Heart left ventricle (tissue), 16 donors: Measurements from ENCODE around the gene TOR4A. TPM values are rescaled to one million over a fixed set of nuclear protein-coding genes. Genes with fewer than 3 reads are reported as not detected.
A peak's percentile ranks its signal among the peaks of the same experiment; 100 is the strongest.

Experiments
- ATAC-seq, 4 donors: fragments of 200-7000 bp; cut with Tn5 transposase; one replicate each; pipeline ENCODE4 v1.9.1; 2020 to 2022; ENCODE audit warnings: moderate library complexity in 4 of 4, mild to moderate bottlenecking in 3 of 4, moderate number of reproducible peaks in 1 of 4
- DNase-seq, 5 donors: peaks; one replicate each; pipeline ENCODE4 v3.0.0-alpha.2; 2020
- H3K27ac ChIP-seq, 12 donors: fragments of 200-600 bp; sonication (generic) in 4 of 12; one replicate each; pipeline versions ENCODE4 v1.5.0 to v1.8.0; 2016 to 2022; ENCODE audit warnings: mild to moderate bottlenecking in 2 of 12
- H3K27me3 ChIP-seq, 9 donors: fragments of 200-600 bp; sonication (generic) in 2 of 9; one replicate each; pipeline versions ENCODE4 v1.5.1 to v1.8.0; 2016 to 2022; ENCODE audit warnings: mild to moderate bottlenecking in 3 of 9
- H3K36me3 ChIP-seq, 9 donors: fragments of 200-600 bp; sonication (generic) in 2 of 9; one replicate each; pipeline versions ENCODE4 v1.5.0 to v1.8.0; 2018 to 2022; ENCODE audit warnings: mild to moderate bottlenecking in 2 of 9
- H3K4me1 ChIP-seq, 12 donors: fragments of 200-600 bp; sonication (generic) in 4 of 12; one replicate each; pipeline versions ENCODE4 v1.5.0 to v1.8.0; 2016 to 2022; ENCODE audit warnings: mild to moderate bottlenecking in 3 of 12
- H3K4me3 ChIP-seq, 12 donors: fragments of 200-600 bp; sonication (generic) in 4 of 12; one replicate each; pipeline versions ENCODE4 v1.5.0 to v1.8.0; 2017 to 2022; ENCODE audit warnings: mild to moderate bottlenecking in 9 of 12, moderate library complexity in 4 of 12
- H3K9me3 ChIP-seq, 12 donors: fragments of 200-600 bp; sonication (generic) in 4 of 12; one replicate each; pipeline versions ENCODE4 v1.5.0 to v1.8.0; 2016 to 2022; ENCODE audit warnings: mild to moderate bottlenecking in 1 of 12
- POLR2A ChIP-seq, 2 donors: fragments of 450-650 bp; IDR thresholded peaks; one replicate each; pipeline ENCODE4 v1.6.1; 2017; ENCODE audit warnings: antibody characterized with exemption in 2 of 2, mild to moderate bottlenecking in 2 of 2, moderate library complexity in 2 of 2
- WGBS, 4 donors: extraction: QIAGEN DNeasy Blood & Tissue Kit in 2 of 4; methylation state at CpG; one replicate each; pipeline versions ENCODE4 v1.1.5 to v1.1.7; 2013 to 2018; 5-methylcytosine and 5-hydroxymethylcytosine counted together
- intact Hi-C, 10 donors: fragments of 100-400 bp; cut with DNase I; formaldehyde crosslinking; loops; one replicate each; pipeline versions ENCODE4 v1.11.1 to v1.14.2; 2022
- polyA plus RNA-seq, 2 donors: library from polyadenylated mRNA; stranded (reverse); fragments of 200-250 nt; gene quantifications; one replicate each; pipeline ENCODE4 v1.2.3, GENCODE V29; 2013
- total RNA-seq, 9 donors: library from RNA; depleted of rRNA in 2 of 9; stranded (reverse); fragments of >200 nt in 2 of 9; fragmentation: NEBNext Ultra II Directional in 3 of 9; extraction: Animal tissue kit (Norgen Biotek cat#: 25700) in 3 of 9; gene quantifications; one replicate each; pipeline versions ENCODE4 v1.1.0 to v1.2.4, GENCODE V29; 2016 to 2023
- TF ChIP-seq, protein P1 (sequence below), 12 donors: fragments of 200-600 bp; sonication (generic) in 4 of 12; IDR thresholded peaks; one replicate each; pipeline versions ENCODE4 v1.5.0 to v1.8.0; 2018 to 2022; ENCODE audit warnings: antibody characterized with exemption in 12 of 12, mild to moderate bottlenecking in 5 of 12
- donor health status: ischemic (EF 13 %, LVEDD 7.1; RV severe dilation, severe dysfunction).
- donor health status: healthy with polysubstance abuse.
- donor health status: DM: no; HTN: yes; CAD: no.
- donor health status: DM: no; HTN: no; CAD: no.
- donor health status: ischemic (EF 25% LVEDD 6.9; RV normal size, moderate dysfunction).
- donor health status: ischemic (EF 25% LVEDD 5.7; RV mildly dilated, moderate dysfunction).
- donor health status: healthy.
- donor health status: DM: yes; HTN: yes; CAD: no.
- donor health status: ischemic (EF 35%, LVEDD 5.7; RV mildly dilated, moderate dysfunction).
- donor health status: nonischemic (EF 11% LVEDD 7.7; RV severe dilation, severe dysfunction).
- donor health status: DM: yes; HTN: yes; CAD: no.
- donor health status: PGD.
- donor health status: ischemic (EF 29% LVEDD 5.4; RV normal size, mild dysfunction).
- donor health status: nonischemic (EF 23%, LVEDD 6.1; RV moderate dilation, normal function).

TOR4A gene
- total and polyA plus RNA-seq, 11 donors: 6.6 to 46.4 (median 16.4) TPM

DNA sequence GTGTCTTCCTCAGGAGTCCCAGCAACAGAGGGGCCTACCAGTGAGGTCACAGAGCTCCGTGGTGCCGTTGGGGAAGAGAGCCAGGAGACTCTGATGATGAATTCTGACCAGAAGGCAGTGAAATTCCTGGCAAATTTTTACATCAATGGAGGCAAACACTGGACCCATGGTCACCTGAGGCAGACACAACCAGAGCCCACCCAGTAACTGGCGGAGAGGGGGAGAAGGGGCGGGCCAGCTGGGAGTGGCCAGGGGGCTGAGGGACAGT, 26.4 kb upstream of the TOR4A start, which contains the start of gene STPG3:
Gene STPG3 (plus strand): TSS at position 93 of the 268 bp plus-strand sequence. CDS start 1 bp downstream, at position 94.
- intact Hi-C loops: no loop called here
- TF ChIP-seq, protein P1, sequence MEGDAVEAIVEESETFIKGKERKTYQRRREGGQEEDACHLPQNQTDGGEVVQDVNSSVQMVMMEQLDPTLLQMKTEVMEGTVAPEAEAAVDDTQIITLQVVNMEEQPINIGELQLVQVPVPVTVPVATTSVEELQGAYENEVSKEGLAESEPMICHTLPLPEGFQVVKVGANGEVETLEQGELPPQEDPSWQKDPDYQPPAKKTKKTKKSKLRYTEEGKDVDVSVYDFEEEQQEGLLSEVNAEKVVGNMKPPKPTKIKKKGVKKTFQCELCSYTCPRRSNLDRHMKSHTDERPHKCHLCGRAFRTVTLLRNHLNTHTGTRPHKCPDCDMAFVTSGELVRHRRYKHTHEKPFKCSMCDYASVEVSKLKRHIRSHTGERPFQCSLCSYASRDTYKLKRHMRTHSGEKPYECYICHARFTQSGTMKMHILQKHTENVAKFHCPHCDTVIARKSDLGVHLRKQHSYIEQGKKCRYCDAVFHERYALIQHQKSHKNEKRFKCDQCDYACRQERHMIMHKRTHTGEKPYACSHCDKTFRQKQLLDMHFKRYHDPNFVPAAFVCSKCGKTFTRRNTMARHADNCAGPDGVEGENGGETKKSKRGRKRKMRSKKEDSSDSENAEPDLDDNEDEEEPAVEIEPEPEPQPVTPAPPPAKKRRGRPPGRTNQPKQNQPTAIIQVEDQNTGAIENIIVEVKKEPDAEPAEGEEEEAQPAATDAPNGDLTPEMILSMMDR (IDR thresholded peaks at IDR 0.05): no peak
- no peak for TF ChIP-seq POLR2A (IDR thresholded peaks at IDR 0.05)
- peaks cover 0 to under 1% (median 0%) of the 10 kb centered on the region in 9 donors for H3K36me3 ChIP-seq
- H3K27ac ChIP-seq: peak within 1 kb of the TSS in 9 of 12 donors; percentile 8 to 63 (median 46)
- DNase-seq (no peak), ATAC-seq (no peak)
- H3K4me3 ChIP-seq: no peak within 1 kb of the TSS
- WGBS, 4 donors: 60 to 83% (median 69%) methylated on average over 4 of the region's 4 CpGs
- H3K9me3 ChIP-seq: no peaks in the 10 kb centered on the region
- H3K27me3 ChIP-seq: no peaks in the 10 kb centered on the region
- H3K4me1 ChIP-seq: peaks cover under 1 to 37% (median 18%) of the 10 kb centered on the region in 12 donors

DNA sequence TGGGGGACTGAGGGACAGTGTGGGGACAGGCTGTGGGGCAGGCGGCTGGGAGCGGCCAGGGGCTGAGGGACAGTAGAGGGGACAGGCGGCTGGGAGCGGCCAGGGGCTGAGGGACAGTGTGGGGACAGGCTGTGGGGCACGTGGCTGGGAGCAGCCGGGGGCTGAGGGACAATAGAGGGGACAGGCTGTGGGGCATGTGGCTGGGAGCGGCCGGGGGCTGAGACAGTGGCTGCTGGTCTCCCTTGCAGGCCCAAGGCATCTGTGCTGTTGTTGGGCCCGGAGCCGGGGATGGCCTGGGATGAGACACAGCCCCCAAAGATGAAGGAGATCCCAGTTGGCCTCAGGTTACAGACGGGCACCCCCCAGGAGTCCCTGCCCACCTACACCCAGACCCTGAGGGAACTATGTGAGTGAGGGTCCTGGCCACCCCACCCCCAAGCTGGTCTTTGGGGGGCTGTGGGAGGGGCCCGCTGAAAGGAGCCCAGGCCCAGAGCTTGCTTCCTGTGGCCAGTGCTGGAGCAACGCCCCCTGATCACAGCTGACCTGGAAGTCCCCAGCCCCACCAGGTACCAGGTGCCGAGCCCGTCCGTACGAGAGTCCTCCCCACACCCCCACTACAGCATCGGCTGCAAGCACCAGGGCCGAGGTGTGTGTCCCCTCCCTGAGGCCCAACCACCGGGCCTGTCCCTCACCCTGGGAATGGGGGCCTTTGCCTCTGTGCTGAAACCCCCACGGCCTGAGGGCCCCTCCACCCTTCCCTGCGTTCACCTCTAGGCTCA, 25.8 kb upstream of the TOR4A start:
- Histone ChIP-seq H3K4me1 (peaks cover 6 to 43% (median 23%) of the 10 kb centered on the region in 12 donors), H3K36me3 (peaks cover 0 to 6% (median 2%) of the 10 kb centered on the region in 9 donors), H3K27me3 (no peaks in the 10 kb centered on the region), H3K4me3 (no peak overlapping the region), H3K9me3 (no peaks in the 10 kb centered on the region), H3K27ac (no peak overlapping the region)
- 90 to 94% (median 90%) methylated on average over 16 to 22 of the region's 22 CpGs for WGBS, 4 donors
- intact Hi-C loops: no loop called here
- peak in 1 of 5 donors; percentile 65 for DNase-seq
- no peak for ATAC-seq
- no peak for TF ChIP-seq POLR2A (IDR thresholded peaks at IDR 0.05)
- TF ChIP-seq, protein P1 (IDR thresholded peaks at IDR 0.05): no peak

DNA sequence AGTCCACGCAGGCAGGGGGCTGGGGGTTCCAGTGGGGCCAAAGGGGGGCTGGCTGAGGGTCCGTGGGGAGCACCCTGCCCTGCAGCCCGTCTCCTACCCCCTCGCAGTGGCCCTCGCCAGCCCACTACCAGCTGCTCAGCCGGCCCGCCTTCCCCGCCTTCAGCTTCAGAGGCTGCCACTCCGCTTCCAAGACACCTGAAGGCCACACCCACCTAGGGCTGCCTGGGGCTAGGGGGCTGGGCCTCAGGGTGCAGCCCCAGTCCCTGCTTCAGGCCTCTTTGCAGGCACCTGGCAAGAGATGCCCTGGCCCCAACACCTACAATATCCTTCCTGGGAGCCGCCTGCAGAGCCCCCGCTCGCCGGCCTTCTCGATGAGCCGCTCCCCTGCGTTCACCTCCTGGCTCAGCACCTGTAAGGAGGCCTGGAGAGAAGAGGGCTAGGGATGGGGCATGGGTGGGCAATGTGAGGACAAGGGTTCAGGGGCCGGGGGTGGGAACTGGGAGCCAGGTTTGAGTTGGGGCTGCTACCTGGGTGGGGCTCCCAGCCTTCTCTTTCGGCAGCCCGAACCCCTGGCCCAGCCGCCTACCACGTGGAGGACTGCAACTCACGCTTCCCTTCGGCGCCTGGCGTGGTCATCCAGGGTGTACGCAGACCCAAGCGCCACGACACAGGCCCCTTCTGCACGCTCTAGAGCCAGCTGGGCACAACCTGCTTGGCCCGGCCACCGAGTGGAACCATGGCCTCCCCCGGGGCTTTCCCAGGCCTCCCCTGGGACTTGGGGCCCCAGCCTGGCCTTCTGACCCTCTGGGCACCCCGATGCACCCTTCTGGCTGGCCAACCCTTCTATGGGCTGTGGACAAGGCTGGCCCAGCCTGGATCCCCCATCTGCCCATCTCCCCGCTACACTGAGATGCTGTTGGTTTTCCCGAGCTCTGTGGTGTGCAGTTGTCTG, 24.7 kb upstream of the TOR4A start:
- WGBS, 4 donors: 86 to 94% (median 91%) methylated on average over 31 to 35 of the region's 35 CpGs
- H3K9me3 ChIP-seq: no peaks in the 10 kb centered on the region
- no peak overlapping the region for H3K27ac ChIP-seq
- no peaks in the 10 kb centered on the region for H3K27me3 ChIP-seq
- TF ChIP-seq, protein P1 (IDR thresholded peaks at IDR 0.05): no peak
- TF ChIP-seq POLR2A (IDR thresholded peaks at IDR 0.05): no peak
- H3K4me1 ChIP-seq: peaks cover 7 to 46% (median 27%) of the 10 kb centered on the region in 12 donors
- no peak for ATAC-seq
- H3K4me3 ChIP-seq: no peak overlapping the region
- peak in 1 of 5 donors; percentile 57 for DNase-seq
- intact Hi-C loops: no loop called here
- peaks cover 0 to 18% (median 12%) of the 10 kb centered on the region in 9 donors for H3K36me3 ChIP-seq
